Retinal pigment epithelial cell (primary cell): ENCODE results near the gene TDRD10.

ENCODE experiments used
- DNase-seq: peaks from one replicate; pipeline ENCODE4 v3.0.0-alpha.2; 2010; ENCODE audit warnings: low read depth
- H3K4me3 ChIP-seq: 2 replicates; pipeline ENCODE4 v1.5.1; 2011; ENCODE audit warnings: mild to moderate bottlenecking, low read length, control low read depth, moderate library complexity
- CTCF ChIP-seq: conservative IDR thresholded peaks from 2 replicates; pipeline ENCODE4 v1.5.1; 2011; ENCODE audit warnings: low read depth, low read length, control low read depth, inconsistent platforms

Gene TDRD10

GRCh38 chr1:154553056-154554030 is 51.3 kb downstream of the TDRD10 start:
- DNase-seq, result no peak
- TF ChIP-seq CTCF, result no peak
- no peak overlapping the region for H3K4me3 ChIP-seq

GRCh38 chr1:154556422-154556821 is 54.4 kb downstream of the TDRD10 start:
- H3K4me3 ChIP-seq, result peak overlapping the region; percentile 92
- TF ChIP-seq CTCF, result no peak

GRCh38 chr1:154557248-154557938 is 55.4 kb downstream of the TDRD10 start:
- peak overlapping the region; percentile 92 for H3K4me3 ChIP-seq
- TF ChIP-seq CTCF, result no peak
- no peak for DNase-seq

More at GRCh38 chr1:154556422-154556821, 54.4 kb downstream of the TDRD10 start:
- DNase-seq, result no peak

- DNase-seq, result no peak
- H3K4me3 ChIP-seq, result peak within 1 kb of the TSS; percentile 92
- no peak for TF ChIP-seq CTCF
Measured at GRCh38 chr1:154557939-154558719, 56.1 kb downstream of the TDRD10 start, which contains the start of gene UBE2Q1. UBE2Q1 (minus strand) TSS chr1:154558662; CDS start chr1:154558553, 109 bp downstream.

GRCh38 chr1:154558720-154559465 is 56.9 kb downstream of the TDRD10 start:
- peak; percentile 96 for DNase-seq
- TF ChIP-seq CTCF, result no peak
- H3K4me3 ChIP-seq, result peak overlapping the region; percentile 92

- peak; percentile 95 for TF ChIP-seq CTCF
- peak overlapping the region; percentile 92 for H3K4me3 ChIP-seq
- DNase-seq, result peak; percentile 79
Measured at GRCh38 chr1:154559466-154560044, 57.5 kb downstream of the TDRD10 start.
